GM12878 (cell line): ENCODE measurements around the gene EFCC1.

Source experiments
- BACH1 ChIP-seq: fragments of 450-650 bp; IDR thresholded peaks from 2 replicates; pipeline ENCODE4 v1.6.1; 2017; ENCODE audit warnings: mild to moderate bottlenecking, borderline replicate concordance
- CEBPB ChIP-seq, 2 experiments: fragments of 150-350 bp in 1 of 2; IDR thresholded peaks; 2 replicates each; pipeline ENCODE4 v1.6.1; 2012 to 2014; ENCODE audit warnings: low read depth in 2 of 2, low read length in 2 of 2, borderline replicate concordance in 1 of 2, inconsistent platforms in 1 of 2
- CTCF ChIP-seq, 3 experiments: IDR thresholded peaks in 2 of 3; conservative IDR thresholded peaks in 1 of 3; 2 replicates each; pipeline ENCODE4 v1.5.1; 2011; ENCODE audit warnings: low read depth in 3 of 3, low read length in 3 of 3, mild to moderate bottlenecking in 3 of 3, control low read depth in 2 of 3, moderate library complexity in 2 of 3, inconsistent platforms in 1 of 3, mixed read lengths in 1 of 3; ENCODE audit not compliant: control insufficient read depth in 2 of 3, insufficient read depth in 1 of 3; ENCODE audit errors: extremely low read depth in 1 of 3
- EZH2 ChIP-seq: IDR thresholded peaks from 2 replicates; pipeline ENCODE4 v1.6.1; 2012; ENCODE audit warnings: low read depth, mild to moderate bottlenecking, control low read depth, inconsistent platforms, low read length, borderline replicate concordance; ENCODE audit not compliant: control insufficient read depth
- POLR2A ChIP-seq: IDR thresholded peaks from 2 replicates; pipeline ENCODE4 v1.6.1; 2011; ENCODE audit warnings: low read depth, mild to moderate bottlenecking, low read length
- TARDBP ChIP-seq: IDR thresholded peaks from 2 replicates; pipeline ENCODE4 v1.6.1; 2016; ENCODE audit warnings: borderline replicate concordance
- TBL1XR1 ChIP-seq: IDR thresholded peaks from 2 replicates; pipeline ENCODE4 v1.6.1; 2012; ENCODE audit warnings: low read depth, low read length, improper control_type of control experiment
- YY1 ChIP-seq: IDR thresholded peaks from 2 replicates; pipeline ENCODE4 v1.6.1; 2011; ENCODE audit warnings: low read depth, mild to moderate bottlenecking, low read length
- ZNF24 ChIP-seq: fragments of 450-650 bp; IDR thresholded peaks from 2 replicates; pipeline ENCODE4 v1.6.1; 2017; ENCODE audit warnings: antibody characterized with exemption, mild to moderate bottlenecking
- TF ChIP-seq, protein P1 (sequence below): fragments of 450-650 bp; formaldehyde crosslinking; IDR thresholded peaks from 2 replicates; pipeline ENCODE4 v1.4.0; 2020; ENCODE audit warnings: mild to moderate bottlenecking, moderate library complexity
- TF ChIP-seq, protein P2 (sequence below): fragments of 150-350 bp; IDR thresholded peaks from 2 replicates; pipeline ENCODE4 v1.6.1; 2014; ENCODE audit warnings: mild to moderate bottlenecking, low read depth, low read length

GRCh38 chr3:129013491-129013891 is 12.4 kb downstream of the EFCC1 start:
- no peak for TF ChIP-seq POLR2A
- TF ChIP-seq CTCF (IDR thresholded peaks at IDR 0.05 in 2 of 3, conservative IDR thresholded peaks at IDR 0.05 in 1 of 3; ENCODE audit: control insufficient read depth in 2 of 3, extremely low read depth in 1 of 3, insufficient read depth in 1 of 3, low read depth in 3 of 3, low read length in 3 of 3) = no peak
- no peak for TF ChIP-seq ZNF24
- TF ChIP-seq, protein P1, sequence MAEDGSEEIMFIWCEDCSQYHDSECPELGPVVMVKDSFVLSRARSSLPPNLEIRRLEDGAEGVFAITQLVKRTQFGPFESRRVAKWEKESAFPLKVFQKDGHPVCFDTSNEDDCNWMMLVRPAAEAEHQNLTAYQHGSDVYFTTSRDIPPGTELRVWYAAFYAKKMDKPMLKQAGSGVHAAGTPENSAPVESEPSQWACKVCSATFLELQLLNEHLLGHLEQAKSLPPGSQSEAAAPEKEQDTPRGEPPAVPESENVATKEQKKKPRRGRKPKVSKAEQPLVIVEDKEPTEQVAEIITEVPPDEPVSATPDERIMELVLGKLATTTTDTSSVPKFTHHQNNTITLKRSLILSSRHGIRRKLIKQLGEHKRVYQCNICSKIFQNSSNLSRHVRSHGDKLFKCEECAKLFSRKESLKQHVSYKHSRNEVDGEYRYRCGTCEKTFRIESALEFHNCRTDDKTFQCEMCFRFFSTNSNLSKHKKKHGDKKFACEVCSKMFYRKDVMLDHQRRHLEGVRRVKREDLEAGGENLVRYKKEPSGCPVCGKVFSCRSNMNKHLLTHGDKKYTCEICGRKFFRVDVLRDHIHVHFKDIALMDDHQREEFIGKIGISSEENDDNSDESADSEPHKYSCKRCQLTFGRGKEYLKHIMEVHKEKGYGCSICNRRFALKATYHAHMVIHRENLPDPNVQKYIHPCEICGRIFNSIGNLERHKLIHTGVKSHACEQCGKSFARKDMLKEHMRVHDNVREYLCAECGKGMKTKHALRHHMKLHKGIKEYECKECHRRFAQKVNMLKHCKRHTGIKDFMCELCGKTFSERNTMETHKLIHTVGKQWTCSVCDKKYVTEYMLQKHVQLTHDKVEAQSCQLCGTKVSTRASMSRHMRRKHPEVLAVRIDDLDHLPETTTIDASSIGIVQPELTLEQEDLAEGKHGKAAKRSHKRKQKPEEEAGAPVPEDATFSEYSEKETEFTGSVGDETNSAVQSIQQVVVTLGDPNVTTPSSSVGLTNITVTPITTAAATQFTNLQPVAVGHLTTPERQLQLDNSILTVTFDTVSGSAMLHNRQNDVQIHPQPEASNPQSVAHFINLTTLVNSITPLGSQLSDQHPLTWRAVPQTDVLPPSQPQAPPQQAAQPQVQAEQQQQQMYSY (CRISPR knock-in tag) = no peak
- TF ChIP-seq EZH2 = no peak
- no peak for TF ChIP-seq YY1
- TF ChIP-seq TBL1XR1 = no peak
- no peak for TF ChIP-seq BACH1
- no peak for TF ChIP-seq TARDBP
- TF ChIP-seq, protein P2, sequence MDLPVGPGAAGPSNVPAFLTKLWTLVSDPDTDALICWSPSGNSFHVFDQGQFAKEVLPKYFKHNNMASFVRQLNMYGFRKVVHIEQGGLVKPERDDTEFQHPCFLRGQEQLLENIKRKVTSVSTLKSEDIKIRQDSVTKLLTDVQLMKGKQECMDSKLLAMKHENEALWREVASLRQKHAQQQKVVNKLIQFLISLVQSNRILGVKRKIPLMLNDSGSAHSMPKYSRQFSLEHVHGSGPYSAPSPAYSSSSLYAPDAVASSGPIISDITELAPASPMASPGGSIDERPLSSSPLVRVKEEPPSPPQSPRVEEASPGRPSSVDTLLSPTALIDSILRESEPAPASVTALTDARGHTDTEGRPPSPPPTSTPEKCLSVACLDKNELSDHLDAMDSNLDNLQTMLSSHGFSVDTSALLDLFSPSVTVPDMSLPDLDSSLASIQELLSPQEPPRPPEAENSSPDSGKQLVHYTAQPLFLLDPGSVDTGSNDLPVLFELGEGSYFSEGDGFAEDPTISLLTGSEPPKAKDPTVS = no peak
- no peak for TF ChIP-seq CEBPB (IDR thresholded peaks at IDR 0.05; ENCODE audit: borderline replicate concordance in 1 of 2, low read depth in 2 of 2, low read length in 2 of 2)
